GM12878 (cell line): Measurements from ENCODE around the gene EPHA7. TPM values are rescaled to one million over a fixed set of nuclear protein-coding genes. Genes with fewer than 3 reads are reported as not detected.

Source experiments
- ATAC-seq: fragments of 200-7000 bp; cut with Tn5 transposase; 3 replicates; pipeline ENCODE4 v1.9.1; 2020; ENCODE audit warnings: mild to moderate bottlenecking, moderate library complexity
- BruUV-seq: library from RNA; stranded (reverse); fragments of 400-500 nt; replicated peaks from 2 replicates; lab custom pipeline; 2021; lab: Mats Ljungman, UMichigan
- CTCF ChIA-PET: fragments of 300-600 bp; sonication (Branson Sonifier 250); formaldehyde crosslinking; extraction: SDS; loops from one replicate; lab custom pipeline; 2021; ENCODE audit warnings: inconsistent platforms; lab: Yijun Ruan, JAX
- POLR2A ChIA-PET: fragments of 350-600 bp; formaldehyde crosslinking; extraction: SDS; loops from one replicate; lab custom pipeline; 2021; ENCODE audit warnings: inconsistent platforms; lab: Charles Lee
- RAD21 ChIA-PET: fragments of 300-600 bp; sonication (Branson Sonifier 250); formaldehyde crosslinking; loops from one replicate; lab custom pipeline; 2023; ENCODE audit warnings: antibody characterized with exemption; ENCODE audit not compliant: unreplicated experiment; lab: Charles Lee
- SMC1A ChIA-PET: fragments of 300-600 bp; sonication (Branson Sonifier 250); formaldehyde crosslinking; loops from one replicate; lab custom pipeline; 2023; ENCODE audit not compliant: unreplicated experiment, uncharacterized antibody; lab: Charles Lee
- DNase-seq: peaks from one replicate; pipeline ENCODE4 v3.0.0-alpha.2; 2011; ENCODE audit warnings: low read depth, low spot score
- FAIRE-seq: peaks from 3 replicates; lab custom pipeline; 2011; peaks lifted over from hg19 to GRCh38; lab: Jason Lieb, UNC
- H2AFZ ChIP-seq: 2 replicates; pipeline ENCODE4 v1.6.0; 2011; ENCODE audit warnings: low read depth, low read length, control low read depth; ENCODE audit not compliant: control insufficient read depth
- H3K27ac ChIP-seq: 2 replicates; pipeline ENCODE4 v1.5.1; 2011; ENCODE audit warnings: control low read depth; ENCODE audit not compliant: control insufficient read depth, insufficient read depth
- H3K27me3 ChIP-seq, 2 experiments: replicated peaks in 1 of 2; 2 replicates each; pipeline versions ENCODE4 v1.6.0 to v1.6.1; 2011; ENCODE audit warnings: low read length in 1 of 2; ENCODE audit not compliant: control insufficient read depth in 2 of 2, insufficient read depth in 2 of 2
- H3K36me3 ChIP-seq, 2 experiments: 2 replicates each; pipeline ENCODE4 v1.5.1; 2011; ENCODE audit warnings: low read length in 1 of 2; ENCODE audit not compliant: control insufficient read depth in 2 of 2, insufficient read depth in 2 of 2
- H3K4me1 ChIP-seq: 2 replicates; pipeline ENCODE4 v1.6.1; 2011; ENCODE audit warnings: mild to moderate bottlenecking, low read length, moderate library complexity, mixed read lengths; ENCODE audit not compliant: control insufficient read depth, insufficient read depth
- H3K4me2 ChIP-seq: 2 replicates; pipeline ENCODE4 v1.6.0; 2011; ENCODE audit warnings: control low read depth; ENCODE audit not compliant: control insufficient read depth, insufficient read depth
- H3K4me3 ChIP-seq: fragments of 200-600 bp; sonication (generic); 2 replicates; pipeline ENCODE4 v1.5.1; 2016
- H3K79me2 ChIP-seq: 2 replicates; pipeline ENCODE4 v1.6.0; 2011; ENCODE audit warnings: low read length; ENCODE audit not compliant: control insufficient read depth, insufficient read depth
- H3K9ac ChIP-seq: 2 replicates; pipeline ENCODE4 v1.8.0; 2011; ENCODE audit warnings: low read length, control low read depth, mixed read lengths; ENCODE audit not compliant: control insufficient read depth, insufficient read depth
- H3K9me3 ChIP-seq: replicated peaks from 3 replicates; pipeline ENCODE4 v1.5.1; 2011; ENCODE audit warnings: mild to moderate bottlenecking, low read length; ENCODE audit not compliant: control insufficient read depth, insufficient read depth
- H4K20me1 ChIP-seq: 2 replicates; pipeline ENCODE4 v1.6.0; 2011; ENCODE audit not compliant: control insufficient read depth, insufficient read depth
- BMI1 ChIP-seq: fragments of 450-650 bp; IDR thresholded peaks from 2 replicates; pipeline ENCODE4 v1.6.1; 2016; ENCODE audit warnings: mild to moderate bottlenecking, moderate library complexity, borderline replicate concordance
- CREM ChIP-seq: IDR thresholded peaks from 2 replicates; pipeline ENCODE4 v1.6.1; 2014; ENCODE audit warnings: antibody characterized with exemption, low read depth
- HDAC6 ChIP-seq: fragments of 200-600 bp; sonication (generic); IDR thresholded peaks from one replicate; pipeline ENCODE4 v1.8.0; 2017; ENCODE audit warnings: antibody characterized with exemption; ENCODE audit not compliant: unreplicated experiment
- IRF4 ChIP-seq: IDR thresholded peaks from 2 replicates; pipeline ENCODE4 v1.6.1; 2011; ENCODE audit warnings: low read depth, low read length
- MXI1 ChIP-seq: fragments of 150-350 bp; IDR thresholded peaks from 2 replicates; pipeline ENCODE4 v1.6.1; 2011; ENCODE audit warnings: low read depth, mild to moderate bottlenecking, inconsistent platforms, low read length, improper control_type of control experiment
- MYB ChIP-seq: fragments of 150-350 bp; IDR thresholded peaks from 2 replicates; pipeline ENCODE4 v1.6.1; 2014; ENCODE audit warnings: mild to moderate bottlenecking, low read depth, low read length, borderline replicate concordance
- NR2C1 ChIP-seq: fragments of 450-650 bp; IDR thresholded peaks from 2 replicates; pipeline ENCODE4 v1.6.1; 2017; ENCODE audit warnings: antibody characterized with exemption, mild to moderate bottlenecking, moderate library complexity
- NRF1 ChIP-seq: conservative IDR thresholded peaks from 2 replicates; pipeline ENCODE4 v1.6.1; 2011; ENCODE audit warnings: mild to moderate bottlenecking, low read depth, low read length, improper control_type of control experiment
- POU2F2 ChIP-seq: IDR thresholded peaks from 3 replicates; pipeline ENCODE4 v1.6.1; 2011; ENCODE audit warnings: low read depth, mild to moderate bottlenecking, low read length, borderline replicate concordance
- REST ChIP-seq: IDR thresholded peaks from 2 replicates; pipeline ENCODE4 v1.6.1; 2012; ENCODE audit warnings: mild to moderate bottlenecking, low read depth, low read length
- SMAD1 ChIP-seq: fragments of 450-650 bp; IDR thresholded peaks from 2 replicates; pipeline ENCODE4 v1.6.1; 2018; ENCODE audit warnings: mild to moderate bottlenecking, low read depth; ENCODE audit not compliant: partially characterized antibody
- SPI1 ChIP-seq: IDR thresholded peaks from 2 replicates; pipeline ENCODE4 v1.6.1; 2011; ENCODE audit warnings: low read depth, mild to moderate bottlenecking, low read length, moderate library complexity, borderline replicate concordance; ENCODE audit not compliant: insufficient read depth
- SREBF2 ChIP-seq: IDR thresholded peaks from 2 replicates; pipeline ENCODE4 v1.6.1; 2012; ENCODE audit warnings: mild to moderate bottlenecking, low read length
- SUZ12 ChIP-seq: fragments of 200-600 bp; sonication (generic); IDR thresholded peaks from one replicate; pipeline ENCODE4 v1.6.1; 2018; ENCODE audit warnings: antibody characterized with exemption, mild to moderate bottlenecking; ENCODE audit not compliant: unreplicated experiment
- ZNF217 ChIP-seq: fragments of 450-650 bp; IDR thresholded peaks from 2 replicates; pipeline ENCODE4 v1.6.1; 2017; ENCODE audit warnings: antibody characterized with exemption, mild to moderate bottlenecking
- WGBS: methylation state at CpG from one replicate; pipeline ENCODE4 v1.1.6; 2016; ENCODE audit warnings: low lambda C conversion rate; ENCODE audit not compliant: insufficient replicate concordance, insufficient coverage; ENCODE audit errors: missing lambda C conversion rate; 5-methylcytosine and 5-hydroxymethylcytosine counted together
- in situ Hi-C: fragments of 300-500 bp; cut with MboI; formaldehyde crosslinking; loops from 9 replicates; pipeline ENCODE4 v1.14.3; 2018; ENCODE audit warnings: mixed read lengths
- intact Hi-C: fragments of 100-400 bp; cut with micrococcal nuclease; formaldehyde crosslinking; loops from one replicate; pipeline ENCODE4 v1.14.2; 2022; ENCODE audit not compliant: unreplicated experiment
- polyA plus RNA-seq, 11 experiments: library from polyadenylated mRNA; depleted of rRNA in 4 of 11; unstranded in 6 of 11; stranded (reverse) in 5 of 11; fragments of >200 nt; fragmentation: Nextera tagmentation in 4 of 11; fragmentation: Illumina TruSeq in 1 of 11; extraction: Ambion mirVana in 4 of 11; extraction: Trizol in 1 of 11; gene quantifications; 1 replicate in 1 of 11; 2 replicates in 10 of 11; pipeline versions ENCODE4 v1.2.1 to v1.2.3, GENCODE V29; 2011 to 2016; ENCODE audit warnings: inconsistent platforms in 2 of 11, missing spikeins in 2 of 11, low read depth in 1 of 11
- total RNA-seq, 4 experiments: library from RNA; depleted of rRNA in 3 of 4; stranded (reverse); fragments of >200 nt in 3 of 4; fragmentation: Illumina TruSeq in 1 of 4; extraction: Trizol in 1 of 4; gene quantifications; 2 replicates each; pipeline versions ENCODE4 v1.2.1 to v1.2.3, GENCODE V29; 2013 to 2021
- TF ChIP-seq, protein P1 (sequence below): fragments of 450-650 bp; formaldehyde crosslinking; IDR thresholded peaks from 2 replicates; pipeline ENCODE4 v1.4.0; 2020; ENCODE audit warnings: mild to moderate bottlenecking, moderate library complexity
- TF ChIP-seq, protein P2 (sequence below): fragments of 450-650 bp; IDR thresholded peaks from 2 replicates; pipeline ENCODE4 v1.6.1; 2017; ENCODE audit warnings: borderline replicate concordance

The EPHA7 gene
- total and polyA plus RNA-seq, 10 of the 15 experiments (the other 5 are each of a cell fraction or from before 2014, with no cell fraction given) = not detected

GRCh38 chr6:93352604-93353003 is 66.8 kb downstream of the EPHA7 start:
- Histone ChIP-seq H3K9me3 (no peaks in the 10 kb centered on the region), H3K4me3 (no peak overlapping the region), H3K27ac (no peak overlapping the region), H3K79me2 (no peaks in the 10 kb centered on the region), H3K4me1 (no peaks in the 10 kb centered on the region), H3K9ac (no peak overlapping the region), H4K20me1 (no peaks in the 10 kb centered on the region), H3K36me3 (no peaks in the 10 kb centered on the region), H2AFZ (no peak overlapping the region), H3K27me3 (no peaks in the 10 kb centered on the region), H3K4me2 (no peak overlapping the region)
- ChIA-PET SMC1A (no interaction called here), POLR2A (no interaction called here), CTCF (no interaction called here), RAD21 (no interaction called here)
- WGBS = 0% methylated on average over 1 of the region's 1 CpG
- intact Hi-C loops (no loop called here), in situ Hi-C loops (no loop called here)
- FAIRE-seq (no peak), ATAC-seq (no peak), DNase-seq (no peak)
- BruUV-seq = no TSS peak
- TF ChIP-seq SMAD1 = no peak
- TF ChIP-seq CREM = no peak
- TF ChIP-seq ZNF217 = no peak
- TF ChIP-seq MYB = no peak
- TF ChIP-seq POU2F2 = no peak
- no peak for TF ChIP-seq MXI1
- no peak for TF ChIP-seq NR2C1
- TF ChIP-seq HDAC6 = no peak
- TF ChIP-seq IRF4 = no peak
- no peak for TF ChIP-seq BMI1
- TF ChIP-seq REST = no peak
- TF ChIP-seq, protein P1, sequence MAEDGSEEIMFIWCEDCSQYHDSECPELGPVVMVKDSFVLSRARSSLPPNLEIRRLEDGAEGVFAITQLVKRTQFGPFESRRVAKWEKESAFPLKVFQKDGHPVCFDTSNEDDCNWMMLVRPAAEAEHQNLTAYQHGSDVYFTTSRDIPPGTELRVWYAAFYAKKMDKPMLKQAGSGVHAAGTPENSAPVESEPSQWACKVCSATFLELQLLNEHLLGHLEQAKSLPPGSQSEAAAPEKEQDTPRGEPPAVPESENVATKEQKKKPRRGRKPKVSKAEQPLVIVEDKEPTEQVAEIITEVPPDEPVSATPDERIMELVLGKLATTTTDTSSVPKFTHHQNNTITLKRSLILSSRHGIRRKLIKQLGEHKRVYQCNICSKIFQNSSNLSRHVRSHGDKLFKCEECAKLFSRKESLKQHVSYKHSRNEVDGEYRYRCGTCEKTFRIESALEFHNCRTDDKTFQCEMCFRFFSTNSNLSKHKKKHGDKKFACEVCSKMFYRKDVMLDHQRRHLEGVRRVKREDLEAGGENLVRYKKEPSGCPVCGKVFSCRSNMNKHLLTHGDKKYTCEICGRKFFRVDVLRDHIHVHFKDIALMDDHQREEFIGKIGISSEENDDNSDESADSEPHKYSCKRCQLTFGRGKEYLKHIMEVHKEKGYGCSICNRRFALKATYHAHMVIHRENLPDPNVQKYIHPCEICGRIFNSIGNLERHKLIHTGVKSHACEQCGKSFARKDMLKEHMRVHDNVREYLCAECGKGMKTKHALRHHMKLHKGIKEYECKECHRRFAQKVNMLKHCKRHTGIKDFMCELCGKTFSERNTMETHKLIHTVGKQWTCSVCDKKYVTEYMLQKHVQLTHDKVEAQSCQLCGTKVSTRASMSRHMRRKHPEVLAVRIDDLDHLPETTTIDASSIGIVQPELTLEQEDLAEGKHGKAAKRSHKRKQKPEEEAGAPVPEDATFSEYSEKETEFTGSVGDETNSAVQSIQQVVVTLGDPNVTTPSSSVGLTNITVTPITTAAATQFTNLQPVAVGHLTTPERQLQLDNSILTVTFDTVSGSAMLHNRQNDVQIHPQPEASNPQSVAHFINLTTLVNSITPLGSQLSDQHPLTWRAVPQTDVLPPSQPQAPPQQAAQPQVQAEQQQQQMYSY = no peak
- no peak for TF ChIP-seq NRF1
- TF ChIP-seq, protein P2, sequence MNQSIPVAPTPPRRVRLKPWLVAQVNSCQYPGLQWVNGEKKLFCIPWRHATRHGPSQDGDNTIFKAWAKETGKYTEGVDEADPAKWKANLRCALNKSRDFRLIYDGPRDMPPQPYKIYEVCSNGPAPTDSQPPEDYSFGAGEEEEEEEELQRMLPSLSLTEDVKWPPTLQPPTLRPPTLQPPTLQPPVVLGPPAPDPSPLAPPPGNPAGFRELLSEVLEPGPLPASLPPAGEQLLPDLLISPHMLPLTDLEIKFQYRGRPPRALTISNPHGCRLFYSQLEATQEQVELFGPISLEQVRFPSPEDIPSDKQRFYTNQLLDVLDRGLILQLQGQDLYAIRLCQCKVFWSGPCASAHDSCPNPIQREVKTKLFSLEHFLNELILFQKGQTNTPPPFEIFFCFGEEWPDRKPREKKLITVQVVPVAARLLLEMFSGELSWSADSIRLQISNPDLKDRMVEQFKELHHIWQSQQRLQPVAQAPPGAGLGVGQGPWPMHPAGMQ = no peak
- TF ChIP-seq SUZ12 = no peak
- TF ChIP-seq SREBF2 = no peak
- TF ChIP-seq SPI1 = no peak
